ENCODE data around the gene PDZRN4.
A peak's percentile ranks its signal among the peaks of the same experiment; 100 is the strongest.
"Not testable (repeated sequence)": the region's sequence is repeated elsewhere in the genome, so short reads cannot be mapped to it uniquely, and the experiment has no call there.

The PDZRN4 gene

DNA sequence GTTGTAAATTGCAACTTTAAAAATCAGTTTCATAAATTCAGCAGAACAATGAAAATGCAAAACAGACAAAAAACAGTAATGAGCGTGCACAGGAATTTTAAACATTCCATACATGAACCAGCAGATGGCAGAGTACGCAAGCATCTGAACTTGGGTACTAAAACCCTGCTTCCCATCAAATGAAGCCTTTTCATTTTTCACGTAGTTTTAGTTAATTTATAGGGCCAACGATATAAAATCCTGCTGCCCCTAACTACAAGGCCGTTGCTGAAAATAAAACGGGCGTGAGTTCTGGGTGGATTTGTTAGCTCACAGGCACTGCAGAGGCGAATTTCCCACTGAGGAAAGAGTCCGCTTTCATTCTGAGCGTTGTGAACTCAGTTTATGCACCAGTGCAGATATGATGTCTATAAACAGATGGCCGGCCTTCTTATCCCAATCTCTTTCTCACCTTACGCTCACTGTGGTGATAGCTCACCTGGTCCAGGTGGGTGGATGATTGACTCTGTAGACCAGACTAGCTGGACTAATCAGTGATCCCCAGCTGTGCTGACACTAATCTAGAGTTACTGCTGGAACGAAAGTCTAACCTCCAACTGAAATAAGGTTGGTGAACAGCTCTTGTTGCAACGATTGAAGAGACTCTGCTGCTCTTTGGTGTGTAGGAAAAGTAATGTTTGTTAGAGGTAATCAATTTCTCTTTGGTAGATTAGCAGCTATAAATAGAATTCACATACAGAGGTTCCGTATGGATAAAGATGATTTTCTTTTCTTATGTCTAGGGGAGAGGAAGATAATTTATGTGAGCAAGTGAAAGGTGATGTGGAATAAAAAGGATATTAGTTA, 89.2 kb downstream of the PDZRN4 start:
- no peaks in the 10 kb centered on the region for H4K20me1 ChIP-seq (ENCODE audit: low read depth, low read length)
- no peaks in the 10 kb centered on the region for H3K27me3 ChIP-seq (ENCODE audit: low read length)
- TF ChIP-seq, protein P1, sequence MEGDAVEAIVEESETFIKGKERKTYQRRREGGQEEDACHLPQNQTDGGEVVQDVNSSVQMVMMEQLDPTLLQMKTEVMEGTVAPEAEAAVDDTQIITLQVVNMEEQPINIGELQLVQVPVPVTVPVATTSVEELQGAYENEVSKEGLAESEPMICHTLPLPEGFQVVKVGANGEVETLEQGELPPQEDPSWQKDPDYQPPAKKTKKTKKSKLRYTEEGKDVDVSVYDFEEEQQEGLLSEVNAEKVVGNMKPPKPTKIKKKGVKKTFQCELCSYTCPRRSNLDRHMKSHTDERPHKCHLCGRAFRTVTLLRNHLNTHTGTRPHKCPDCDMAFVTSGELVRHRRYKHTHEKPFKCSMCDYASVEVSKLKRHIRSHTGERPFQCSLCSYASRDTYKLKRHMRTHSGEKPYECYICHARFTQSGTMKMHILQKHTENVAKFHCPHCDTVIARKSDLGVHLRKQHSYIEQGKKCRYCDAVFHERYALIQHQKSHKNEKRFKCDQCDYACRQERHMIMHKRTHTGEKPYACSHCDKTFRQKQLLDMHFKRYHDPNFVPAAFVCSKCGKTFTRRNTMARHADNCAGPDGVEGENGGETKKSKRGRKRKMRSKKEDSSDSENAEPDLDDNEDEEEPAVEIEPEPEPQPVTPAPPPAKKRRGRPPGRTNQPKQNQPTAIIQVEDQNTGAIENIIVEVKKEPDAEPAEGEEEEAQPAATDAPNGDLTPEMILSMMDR (IDR thresholded peaks at IDR 0.05; ENCODE audit: insufficient read depth, low read length, poor library complexity, severe bottlenecking), result peak; percentile 27
- no peak for TF ChIP-seq EZH2phosphoT487 (conservative IDR thresholded peaks at IDR 0.05; ENCODE audit: low read length)
- H2AFZ ChIP-seq (ENCODE audit: low read depth, low read length, severe bottlenecking), result no peak overlapping the region
- no peaks in the 10 kb centered on the region for H3F3A ChIP-seq (ENCODE audit: insufficient read depth)
- H3K79me2 ChIP-seq (ENCODE audit: insufficient read depth, low read length), result no peaks in the 10 kb centered on the region
- no peak overlapping the region for H3K27ac ChIP-seq (ENCODE audit: low read depth, low read length)
- no peak overlapping the region for H3K4me2 ChIP-seq (ENCODE audit: low read depth, low read length, poor library complexity, severe bottlenecking)
- no peak overlapping the region for H3K4me3 ChIP-seq (ENCODE audit: insufficient read depth, low read length, poor library complexity, severe bottlenecking)
- no peaks in the 10 kb centered on the region for H3K9me2 ChIP-seq (replicated peaks; ENCODE audit: insufficient read depth, low read length)
- no peaks in the 10 kb centered on the region for H3K9me3 ChIP-seq (ENCODE audit: insufficient read depth, low read length)
- H3K9ac ChIP-seq (ENCODE audit: low read length), result no peak overlapping the region
- H3K36me3 ChIP-seq (ENCODE audit: low read length), result no peaks in the 10 kb centered on the region

DNA sequence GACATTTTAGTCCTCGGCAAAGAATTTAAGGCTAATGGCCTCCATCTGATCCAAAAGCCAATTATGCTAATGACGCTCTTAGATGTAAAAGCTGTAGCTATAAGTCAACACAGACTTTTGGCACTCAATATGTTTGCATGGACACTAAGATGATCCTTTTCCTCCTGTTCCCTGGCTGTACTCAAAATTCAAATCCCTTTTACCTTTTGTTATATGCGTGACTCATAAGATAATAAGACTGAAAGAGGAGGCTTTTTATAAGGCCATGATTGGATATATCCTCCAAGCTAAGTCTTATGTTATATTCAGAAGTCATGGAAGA, 89.8 kb downstream of the PDZRN4 start:
- no peak overlapping the region for H3K4me3 ChIP-seq (ENCODE audit: insufficient read depth, low read length, poor library complexity, severe bottlenecking)
- no peaks in the 10 kb centered on the region for H3K79me2 ChIP-seq (ENCODE audit: insufficient read depth, low read length)
- no peak overlapping the region for H3K4me2 ChIP-seq (ENCODE audit: low read depth, low read length, poor library complexity, severe bottlenecking)
- H3K27me3 ChIP-seq (ENCODE audit: low read length), result no peaks in the 10 kb centered on the region
- no peaks in the 10 kb centered on the region for H3K36me3 ChIP-seq (ENCODE audit: low read length)
- no peak overlapping the region for H3K9ac ChIP-seq (ENCODE audit: low read length)
- no peaks in the 10 kb centered on the region for H3K9me3 ChIP-seq (ENCODE audit: insufficient read depth, low read length)
- H3K27ac ChIP-seq (ENCODE audit: low read depth, low read length), result no peak overlapping the region
- no peaks in the 10 kb centered on the region for H3K9me2 ChIP-seq (replicated peaks; ENCODE audit: insufficient read depth, low read length)
- TF ChIP-seq EZH2phosphoT487 (conservative IDR thresholded peaks at IDR 0.05; ENCODE audit: low read length), result no peak
- TF ChIP-seq, protein P1 (IDR thresholded peaks at IDR 0.05; ENCODE audit: insufficient read depth, low read length, poor library complexity, severe bottlenecking), result no peak
- H2AFZ ChIP-seq (ENCODE audit: low read depth, low read length, severe bottlenecking), result no peak overlapping the region
- no peaks in the 10 kb centered on the region for H3F3A ChIP-seq (ENCODE audit: insufficient read depth)
- no peaks in the 10 kb centered on the region for H4K20me1 ChIP-seq (ENCODE audit: low read depth, low read length)

DNA sequence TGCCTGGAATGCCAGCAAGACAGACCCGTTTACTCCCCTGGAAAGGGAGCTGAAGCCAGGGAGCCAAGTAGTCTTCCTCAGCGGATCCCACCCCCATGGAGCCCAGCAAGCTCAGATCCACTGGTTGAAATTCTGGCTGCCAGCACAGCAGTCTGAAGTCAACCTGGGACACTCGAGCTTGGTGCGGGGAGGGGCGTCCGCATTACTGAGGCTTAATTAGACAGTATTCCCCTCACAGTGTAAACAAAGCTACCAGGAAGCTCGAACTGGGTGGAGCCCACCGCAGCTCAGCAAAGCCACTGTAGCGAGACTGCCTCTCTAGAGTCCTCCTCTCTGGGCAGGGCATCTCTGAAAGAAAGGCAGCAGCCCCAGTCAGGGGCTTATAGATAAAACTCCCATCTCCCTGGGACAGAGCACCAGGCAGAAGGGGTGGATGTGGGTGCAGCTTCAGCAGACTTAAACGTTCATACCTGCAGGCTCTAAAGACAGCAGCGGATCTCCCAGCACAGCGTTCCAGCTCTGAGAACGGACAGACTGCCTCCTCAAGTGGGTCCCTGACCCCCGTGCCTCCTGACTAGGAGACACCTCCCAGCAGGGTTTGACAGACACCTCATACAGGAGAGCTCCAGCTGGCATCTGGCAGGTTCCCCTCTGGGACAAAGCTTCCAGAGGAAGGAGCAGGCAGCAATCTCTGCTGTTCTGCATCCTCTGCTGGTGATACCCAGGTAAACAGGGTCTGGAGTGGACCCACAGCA, 92.4 kb downstream of the PDZRN4 start:
- not testable (repeated sequence) for H3K27ac ChIP-seq (ENCODE audit: low read depth, low read length); H3K9me3 ChIP-seq (ENCODE audit: insufficient read depth, low read length); H3K79me2 ChIP-seq (ENCODE audit: insufficient read depth, low read length); H3F3A ChIP-seq (ENCODE audit: insufficient read depth); H3K9ac ChIP-seq (ENCODE audit: low read length); H4K20me1 ChIP-seq (ENCODE audit: low read depth, low read length); H3K27me3 ChIP-seq (ENCODE audit: low read length); H3K4me3 ChIP-seq (ENCODE audit: insufficient read depth, low read length, poor library complexity, severe bottlenecking); H3K9me2 ChIP-seq (replicated peaks; ENCODE audit: insufficient read depth, low read length); H2AFZ ChIP-seq (ENCODE audit: low read depth, low read length, severe bottlenecking); H3K36me3 ChIP-seq (ENCODE audit: low read length); H3K4me2 ChIP-seq (ENCODE audit: low read depth, low read length, poor library complexity, severe bottlenecking)

GRCh38 chr12:41285470-41285869, 97.3 kb downstream of the PDZRN4 start:
- not testable (repeated sequence) for H3K27me3 ChIP-seq (ENCODE audit: low read length); H3K36me3 ChIP-seq (ENCODE audit: low read length); H3K4me2 ChIP-seq (ENCODE audit: low read depth, low read length, poor library complexity, severe bottlenecking); H3K9me2 ChIP-seq (replicated peaks; ENCODE audit: insufficient read depth, low read length); H3K4me3 ChIP-seq (ENCODE audit: insufficient read depth, low read length, poor library complexity, severe bottlenecking); H4K20me1 ChIP-seq (ENCODE audit: low read depth, low read length); H3K27ac ChIP-seq (ENCODE audit: low read depth, low read length); H3F3A ChIP-seq (ENCODE audit: insufficient read depth); H3K79me2 ChIP-seq (ENCODE audit: insufficient read depth, low read length); H3K9ac ChIP-seq (ENCODE audit: low read length); H2AFZ ChIP-seq (ENCODE audit: low read depth, low read length, severe bottlenecking); H3K9me3 ChIP-seq (ENCODE audit: insufficient read depth, low read length)
